GM19238 (cell line): ENCODE measurements around the gene CORO2B.
"Not testable (repeated sequence)": the region's sequence is repeated elsewhere in the genome, so short reads cannot be mapped to it uniquely, and the experiment has no call there.

Experiments
- DNase-seq: peaks from one replicate; pipeline ENCODE4 v3.0.0; 2011; ENCODE audit warnings: low spot score; ENCODE audit not compliant: insufficient read length

CORO2B gene

GRCh38 chr15:68719672-68720071 is 140.9 kb downstream of the CORO2B start:
- no peak for DNase-seq

DNA sequence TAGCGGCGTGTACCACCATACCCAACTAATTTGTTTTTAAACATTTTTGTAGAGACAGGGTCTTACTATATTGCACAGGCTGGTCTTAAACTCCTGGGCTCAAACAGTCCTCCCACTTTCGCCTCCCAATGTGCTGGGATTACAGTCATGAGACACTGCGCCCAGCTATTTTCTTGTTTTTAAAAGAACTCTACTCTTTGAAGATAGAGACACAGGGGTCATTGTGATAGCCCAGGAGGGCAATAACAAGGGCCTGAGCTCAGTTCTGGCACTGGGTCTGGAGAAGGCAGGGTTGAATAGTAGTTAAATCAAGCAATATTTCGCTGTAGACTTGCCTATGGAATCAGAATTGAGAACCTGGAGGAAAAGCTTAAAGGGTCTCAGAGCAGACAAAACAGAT is 143.1 kb downstream of the CORO2B start:
- DNase-seq: no peak

- no peak for DNase-seq
These were observed 146.9 kb downstream of the CORO2B start for GRCh38 chr15:68725736-68726135.

- DNase-seq: no peak
These were observed 147.5 kb downstream of the CORO2B start for GRCh38 chr15:68726246-68726645.

GRCh38 chr15:68729789-68730411 is 151.1 kb downstream of the CORO2B start:
- no peak for DNase-seq

GRCh38 chr15:68730471-68730919 is 151.7 kb downstream of the CORO2B start:
- no peak for DNase-seq

GRCh38 chr15:68730976-68731897 is 152.4 kb downstream of the CORO2B start:
- DNase-seq: no peak

- DNase-seq: no peak
These were observed 153.7 kb downstream of the CORO2B start for GRCh38 chr15:68732451-68732850.

DNA sequence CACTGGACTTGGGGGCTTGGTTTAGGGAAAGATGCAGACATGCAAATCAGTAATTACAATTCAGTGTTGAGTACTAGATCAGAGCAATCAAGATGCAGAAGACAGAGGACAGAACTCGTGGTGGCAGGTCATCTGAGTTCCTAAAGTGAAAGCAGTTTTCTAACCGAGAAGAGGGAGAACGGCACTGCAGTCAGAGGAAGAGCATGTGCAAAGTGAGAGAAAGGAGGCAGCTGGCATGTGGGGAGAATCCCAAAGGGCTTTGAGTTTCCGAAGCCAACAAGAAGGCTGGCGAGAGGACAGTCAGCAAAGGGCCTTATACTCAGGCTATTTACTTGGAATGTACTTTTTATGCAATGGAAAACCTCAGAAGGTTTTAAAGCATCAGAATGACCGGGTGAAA is 154.9 kb downstream of the CORO2B start:
- no peak for DNase-seq

DNA sequence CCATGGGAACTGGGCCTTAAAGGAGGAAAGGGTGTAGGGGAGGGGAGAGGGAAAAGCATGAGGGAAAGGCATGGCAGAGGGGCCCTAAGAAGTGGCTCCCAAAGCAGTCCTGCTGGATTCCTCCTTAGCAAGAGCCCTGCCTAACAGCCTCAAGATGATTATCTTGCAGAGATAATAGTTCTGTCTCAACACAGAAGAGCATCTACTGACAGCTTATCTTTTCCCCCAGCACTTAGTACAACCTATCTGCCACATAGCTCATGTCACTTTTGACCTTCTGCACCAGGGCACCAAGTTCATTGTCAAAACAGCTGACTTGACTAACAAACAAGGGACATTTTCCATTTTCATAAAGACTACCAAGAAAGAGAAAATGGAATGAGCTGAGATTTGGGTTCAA is 155.6 kb downstream of the CORO2B start:
- DNase-seq: no peak

- no peak for DNase-seq
These were observed 156.1 kb downstream of the CORO2B start for GRCh38 chr15:68734881-68735280.

GRCh38 chr15:68735610-68736009 is 156.8 kb downstream of the CORO2B start:
- no peak for DNase-seq

DNA sequence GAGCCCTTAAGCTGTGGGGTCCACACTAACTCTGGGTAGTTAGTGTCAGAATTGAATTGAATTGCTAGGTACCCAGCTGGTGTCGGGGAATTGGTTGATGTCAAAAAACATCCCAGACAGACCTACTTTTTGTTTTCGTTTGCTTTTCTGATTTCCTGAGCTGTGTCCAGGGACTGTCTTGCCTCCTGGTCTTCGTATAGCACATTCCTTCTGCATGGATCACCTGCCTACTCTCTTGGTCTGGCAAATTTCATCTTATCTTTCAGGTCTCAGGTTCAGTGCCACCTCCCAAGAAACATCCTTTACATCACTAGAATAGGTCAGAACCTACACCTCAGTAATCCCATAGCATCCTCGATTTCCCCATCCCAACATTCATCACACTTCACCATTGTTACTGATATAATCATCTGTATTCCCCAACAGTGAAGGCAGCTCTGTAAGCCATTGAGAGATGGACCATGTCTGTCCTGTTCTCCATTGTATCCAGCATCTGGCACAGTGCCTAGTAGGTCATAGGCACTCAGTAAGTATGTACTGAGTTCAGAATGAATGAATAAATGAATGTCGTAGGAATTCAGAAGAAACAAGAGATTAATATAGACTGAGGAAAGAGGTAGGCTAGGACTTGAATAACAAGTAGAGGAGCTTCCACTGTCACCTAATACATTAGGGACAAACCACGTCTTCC is 160.7 kb downstream of the CORO2B start:
- no peak for DNase-seq

- no peak for DNase-seq
These were observed 164.5 kb downstream of the CORO2B start for GRCh38 chr15:68743256-68743655.

GRCh38 chr15:68749365-68749764 is 170.6 kb downstream of the CORO2B start:
- DNase-seq: no peak

DNA sequence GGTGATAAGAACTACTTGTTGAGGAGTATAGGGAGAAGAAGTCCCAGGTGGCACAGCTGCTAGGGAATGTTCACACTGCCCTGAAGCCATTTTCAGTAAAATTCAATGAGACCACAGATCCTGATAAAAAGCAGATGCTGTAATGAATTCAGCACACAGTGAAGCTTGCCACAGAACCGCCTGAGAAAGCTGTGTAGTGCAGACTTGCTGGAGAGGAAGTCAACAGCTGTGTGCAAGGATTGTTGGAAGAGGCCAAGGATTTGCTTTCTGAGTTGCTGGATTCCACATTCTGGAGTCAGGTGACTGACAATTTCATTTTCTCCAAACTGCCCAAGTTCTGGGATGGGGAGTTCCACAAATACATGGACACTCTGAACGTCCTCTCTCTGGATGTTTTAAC is 171.0 kb downstream of the CORO2B start:
- no peak for DNase-seq

DNA sequence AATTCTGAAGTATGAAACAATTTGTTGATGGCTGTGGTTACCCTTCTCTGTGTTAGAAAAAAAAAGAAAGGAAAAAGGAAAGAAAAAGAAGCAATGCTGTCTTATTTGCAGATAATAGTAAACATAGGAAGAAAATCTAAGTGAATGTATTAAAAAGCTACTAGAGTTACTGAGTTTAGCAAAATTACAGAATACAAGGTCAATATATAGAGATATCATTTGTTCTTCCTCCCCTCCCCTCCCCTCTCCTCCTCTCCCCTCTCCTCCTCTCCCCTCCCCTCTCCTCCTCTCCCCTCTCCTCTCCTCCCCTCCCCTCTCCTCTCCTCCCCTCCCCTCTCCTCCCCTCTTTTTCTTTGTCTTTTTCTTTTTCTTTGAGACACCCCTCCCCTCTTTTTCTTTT is 172.8 kb downstream of the CORO2B start:
- no peak for DNase-seq

GRCh38 chr15:68755731-68756130 is 176.9 kb downstream of the CORO2B start:
- no peak for DNase-seq

GRCh38 chr15:68759982-68760579 is 181.3 kb downstream of the CORO2B start:
- not testable (repeated sequence) for DNase-seq

GRCh38 chr15:68763063-68763462 is 184.3 kb downstream of the CORO2B start:
- DNase-seq: no peak

DNA sequence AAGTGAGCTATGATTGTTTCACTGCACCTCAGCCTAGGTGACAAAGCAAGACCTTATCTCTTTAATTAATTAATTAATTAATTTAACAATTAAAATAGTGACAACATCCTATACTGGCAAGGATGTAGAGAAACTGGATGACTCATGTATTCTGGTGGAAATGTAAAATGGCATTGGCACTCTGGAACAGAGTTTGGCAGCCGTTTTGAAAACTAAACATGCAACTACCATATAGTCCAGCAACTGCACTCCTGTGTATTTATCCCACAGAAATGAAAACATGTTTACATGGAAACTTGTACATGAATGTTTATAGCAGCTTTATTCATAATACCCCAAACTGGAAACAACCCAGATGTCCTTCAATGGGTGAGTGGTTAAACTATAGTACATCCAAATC is 185.3 kb downstream of the CORO2B start:
- no peak for DNase-seq
